HT-29 (cell line): ENCODE results near the gene ANKRD13B. TPM values are rescaled to one million over a fixed set of nuclear protein-coding genes. Genes with fewer than 3 reads are reported as not detected.

Experiments used
- DNase-seq: peaks from one replicate; pipeline ENCODE4 v3.0.0-alpha.2; 2015; ENCODE audit warnings: low spot score
- total RNA-seq: library from RNA; depleted of rRNA; stranded (reverse); fragments of >200 nt; shearing (Covaris generic); gene quantifications from 2 replicates; pipeline ENCODE4 v1.2.3, GENCODE V29; 2014

ANKRD13B gene
- total RNA-seq, 1 experiment from 2014 or later = 26.6 TPM

- no peak for DNase-seq
Observed at GRCh38 chr17:29594519-29595090, 1.7 kb downstream of the ANKRD13B start.

GRCh38 chr17:29595107-29595942 lies 2.4 kb downstream of the ANKRD13B start:
- no peak for DNase-seq

GRCh38 chr17:29595943-29596774 lies 3.2 kb downstream of the ANKRD13B start:
- DNase-seq = no peak

- DNase-seq = no peak
Observed at GRCh38 chr17:29596811-29597210, 3.9 kb downstream of the ANKRD13B start.

- no peak for DNase-seq
Observed at GRCh38 chr17:29597361-29598172, 4.6 kb downstream of the ANKRD13B start.

GRCh38 chr17:29603109-29603674 lies 10.3 kb downstream of the ANKRD13B start:
- DNase-seq = no peak

- no peak for DNase-seq
Observed at GRCh38 chr17:29607557-29608195, 14.7 kb downstream of the ANKRD13B start.

- DNase-seq = no peak
Observed at GRCh38 chr17:29608986-29609385, 16.1 kb downstream of the ANKRD13B start.

- DNase-seq = no peak
Observed at GRCh38 chr17:29610395-29610794, 17.5 kb downstream of the ANKRD13B start.

GRCh38 chr17:29611351-29612093 lies 18.6 kb downstream of the ANKRD13B start:
- DNase-seq = no peak

GRCh38 chr17:29612094-29612403 lies 19.1 kb downstream of the ANKRD13B start:
- DNase-seq = no peak

- no peak for DNase-seq
Observed at GRCh38 chr17:29612404-29613280, 19.7 kb downstream of the ANKRD13B start.

- no peak for DNase-seq
Observed at GRCh38 chr17:29613352-29613837, 20.5 kb downstream of the ANKRD13B start.

GRCh38 chr17:29613856-29614255 lies 20.9 kb downstream of the ANKRD13B start:
- DNase-seq = no peak

GRCh38 chr17:29614349-29615047 lies 21.6 kb downstream of the ANKRD13B start:
- no peak for DNase-seq

- DNase-seq = peak; percentile 45
Observed at GRCh38 chr17:29615048-29615385, 22.1 kb downstream of the ANKRD13B start.

- DNase-seq = peak; percentile 89
Observed at GRCh38 chr17:29615492-29616299, 22.8 kb downstream of the ANKRD13B start.
